GM10248 (cell line): ENCODE measurements around the gene MYL6B.
"Not testable (repeated sequence)": the region's sequence is repeated elsewhere in the genome, so short reads cannot be mapped to it uniquely, and the experiment has no call there.

Experiments
- CTCF ChIA-PET: fragments of 300-600 bp; sonication (Branson Sonifier 250); formaldehyde crosslinking; extraction: SDS; loops from one replicate; lab custom pipeline; 2021; ENCODE audit warnings: antibody characterized with exemption; lab: Yijun Ruan, JAX
- POLR2A ChIA-PET: fragments of 350-650 bp; sonication (Branson Sonifier 250); formaldehyde crosslinking; extraction: SDS; loops from one replicate; lab custom pipeline; 2020; ENCODE audit warnings: antibody characterized with exemption; lab: Yijun Ruan, JAX
- DNase-seq: peaks from one replicate; pipeline ENCODE4 v3.0.0; 2012; ENCODE audit errors: extremely low spot score
- CTCF ChIP-seq: IDR thresholded peaks from 2 replicates; pipeline ENCODE4 v1.5.1; 2012; ENCODE audit warnings: mild to moderate bottlenecking, low read depth; ENCODE audit errors: extremely low read depth, missing control alignments, control extremely low read depth

MYL6B gene

GRCh38 chr12:56189099-56189917 is 36.9 kb downstream of the MYL6B start, which contains the start of gene SMARCC2:
Gene SMARCC2 (minus strand): TSS chr12:56189483. CDS start chr12:56189461, 22 bp downstream.
- POLR2A ChIA-PET = interaction anchor here (0.5 to 3.0 kb wide), 12 partner anchors 22 to 287 kb away, joined by 3 to 16 read pairs (median 6); partner anchors contain the start of genes ESYT1, RNF41 and ZC3H10
- peak; percentile 88 for TF ChIP-seq CTCF
- DNase-seq = peak; percentile 95
- CTCF ChIA-PET = interaction anchor here (0.6 to 9.6 kb wide), 77 partner anchors 11 to 450 kb away, joined by 3 to 243 read pairs (median 4); partner anchors contain the start of genes ANKRD52, ESYT1, IL23A and MYL6

DNA sequence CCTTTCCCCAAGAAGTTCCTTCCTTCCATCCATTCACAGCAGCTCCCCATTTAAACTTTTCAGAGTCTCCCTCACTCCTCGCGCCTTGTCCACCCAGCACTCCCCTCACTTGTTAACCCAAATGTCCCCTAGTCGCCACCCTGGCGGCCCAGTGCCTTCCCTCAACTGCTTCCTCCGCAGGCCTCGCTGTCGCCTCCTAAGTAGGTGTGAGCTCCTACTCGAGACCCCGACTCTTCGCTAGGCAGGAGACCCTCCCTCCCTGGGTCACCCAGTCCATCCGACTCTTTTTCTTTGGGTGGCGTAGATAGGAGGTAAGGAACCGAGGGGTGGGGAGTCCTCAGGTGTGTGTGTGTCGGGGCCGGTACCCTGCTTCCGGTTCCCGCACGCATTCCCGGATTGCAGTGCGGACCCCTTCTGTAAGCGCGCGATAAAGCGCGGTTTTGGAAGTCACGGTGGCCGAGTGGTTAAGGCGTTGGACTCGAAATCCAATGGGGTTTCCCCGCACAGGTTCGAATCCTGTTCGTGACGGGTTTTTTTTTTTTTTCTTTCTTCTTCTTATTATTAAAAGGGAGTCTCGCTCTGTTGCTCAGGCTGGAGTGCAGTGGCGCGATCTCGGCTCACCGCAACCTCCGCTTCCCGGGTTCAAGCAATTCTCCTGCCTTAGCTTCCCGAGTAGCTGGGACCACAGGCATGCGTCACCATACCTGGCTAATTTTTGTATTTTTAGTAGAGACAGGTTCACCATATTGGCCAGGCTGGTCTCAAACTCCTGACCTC is 37.7 kb downstream of the MYL6B start:
- CTCF ChIA-PET = interaction anchor here (0.8 to 9.6 kb wide), 65 partner anchors 10 to 451 kb away, joined by 3 to 243 read pairs (median 5); partner anchors contain the start of genes ANKRD52, ESYT1, IL23A and MYL6
- peak; percentile 75 for DNase-seq
- no peak for TF ChIP-seq CTCF
- POLR2A ChIA-PET = interaction anchor here (0.5 to 3.0 kb wide), 10 partner anchors 22 to 286 kb away, joined by 3 to 16 read pairs (median 8); partner anchors contain the start of genes ESYT1, RNF41 and ZC3H10

- CTCF ChIA-PET = interaction anchor here (1.0 to 9.6 kb wide), 15 partner anchors 9 to 451 kb away, joined by 3 to 243 read pairs (median 22); partner anchors contain the start of genes ESYT1, RNF41 and ZC3H10
- POLR2A ChIA-PET = no interaction called here
- DNase-seq = no peak
- TF ChIP-seq CTCF = no peak
Measured at GRCh38 chr12:56190695-56191155, 38.3 kb downstream of the MYL6B start.

- ChIA-PET POLR2A (no interaction called here), CTCF (interaction anchor here (0.9 to 9.6 kb wide), 18 partner anchors 9 to 453 kb away, joined by 3 to 243 read pairs (median 6); partner anchors contain the start of genes ANKRD52, ESYT1, MIP and RNF41)
- DNase-seq = no peak
- no peak for TF ChIP-seq CTCF
Measured at GRCh38 chr12:56192582-56192981, 40.2 kb downstream of the MYL6B start.

DNA sequence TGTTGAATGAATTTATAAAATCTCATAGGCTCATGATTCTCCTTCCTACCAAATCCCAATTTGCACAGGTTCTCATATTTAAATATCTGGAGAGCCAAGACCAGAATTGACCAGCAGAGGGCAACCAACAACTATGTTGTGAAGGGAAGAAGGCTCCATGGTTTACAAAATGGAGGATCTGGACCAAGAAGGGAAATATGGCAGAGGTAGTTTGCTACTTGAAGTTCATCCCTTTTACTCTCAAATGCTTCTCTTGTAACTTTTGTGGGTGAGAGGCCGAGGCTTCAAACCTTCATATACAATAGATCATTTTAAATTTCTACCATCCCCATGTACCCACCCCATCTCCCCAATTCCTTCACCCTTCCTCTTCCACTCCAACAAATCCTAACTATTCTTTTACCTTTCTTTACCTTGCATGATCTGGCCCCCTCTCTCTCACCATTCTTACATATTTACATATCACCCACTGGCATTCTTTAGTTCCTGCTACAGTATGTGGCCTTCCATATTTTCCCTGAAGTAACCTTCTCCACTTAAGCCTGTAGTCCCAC is 40.7 kb downstream of the MYL6B start:
- ChIA-PET POLR2A (no interaction called here), CTCF (interaction anchor here (0.9 to 9.6 kb wide), 13 partner anchors 9 to 271 kb away, joined by 3 to 243 read pairs (median 9); partner anchors contain the start of genes ANKRD52, ESYT1, RNF41 and ZC3H10)
- TF ChIP-seq CTCF = peak; percentile 79
- DNase-seq = peak; percentile 78

DNA sequence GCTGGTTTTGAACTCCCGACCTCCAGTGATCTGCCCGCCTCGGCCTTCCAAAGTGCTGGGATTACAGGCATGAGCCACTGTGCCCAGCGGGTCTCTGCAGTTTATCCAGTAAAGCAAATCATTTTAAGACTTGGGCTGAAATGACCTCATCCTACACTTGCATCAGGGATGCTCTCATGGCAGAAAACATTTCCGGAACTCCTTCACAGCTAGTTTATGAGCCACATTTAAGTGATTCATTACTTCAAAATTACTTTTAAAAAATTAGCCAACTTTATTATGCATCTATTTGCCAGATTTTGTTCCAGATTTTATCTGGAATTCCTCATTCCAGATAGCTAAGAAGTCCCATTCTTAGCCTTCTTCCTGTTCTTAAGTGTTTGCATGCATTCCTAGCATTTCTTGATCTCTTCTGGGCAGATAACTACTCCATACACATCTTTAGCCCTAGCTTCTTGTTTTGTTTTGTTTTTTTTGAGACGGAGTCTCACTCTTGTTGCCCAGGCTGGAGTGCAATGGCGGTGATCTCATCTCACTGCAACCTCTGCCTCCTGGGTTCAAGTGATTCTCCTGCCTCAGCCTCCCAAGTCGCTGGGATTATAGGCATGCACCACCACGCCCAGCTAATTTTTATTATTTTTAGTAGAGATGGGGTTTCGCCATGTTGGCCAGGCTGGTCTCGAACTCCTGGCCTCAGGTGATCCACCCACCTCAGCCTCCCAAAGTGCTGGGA is 44.6 kb downstream of the MYL6B start:
- DNase-seq = not testable (repeated sequence)
- ChIA-PET POLR2A (interaction anchor here (0.7 kb wide), 1 partner anchor 89 kb away, joined by 7 read pairs; no protein-coding TSS in a partner anchor), CTCF (interaction anchor here (1.1 to 6.5 kb wide), 8 partner anchors 8 to 394 kb away, joined by 3 to 51 read pairs (median 4); partner anchors contain the start of genes RNF41, SMARCC2 and ZC3H10)
